Fibroblast of lung (primary cell): ENCODE data around the gene FSD1. TPM values are rescaled to one million over a fixed set of nuclear protein-coding genes. Genes with fewer than 3 reads are reported as not detected.

Source experiments
- DNase-seq, 2 donors: peaks; one replicate each; pipeline versions ENCODE4 v3.0.0 to v3.0.0-alpha.2; 2010; ENCODE audit warnings: low read depth in 2 of 2
- H2AFZ ChIP-seq: 2 replicates; pipeline ENCODE4 v1.5.1; 2012; ENCODE audit warnings: low read length, control low read depth, inconsistent platforms
- H3K27ac ChIP-seq: 2 replicates; pipeline ENCODE4 v1.5.1; 2011; ENCODE audit warnings: low read length, control low read depth; ENCODE audit not compliant: insufficient read depth
- H3K27me3 ChIP-seq: 2 replicates; pipeline ENCODE4 v1.5.1; 2011; ENCODE audit warnings: mild to moderate bottlenecking, low read length; ENCODE audit not compliant: control insufficient read depth, insufficient read depth
- H3K36me3 ChIP-seq: 2 replicates; pipeline ENCODE4 v1.5.1; 2011; ENCODE audit warnings: low read length; ENCODE audit not compliant: control insufficient read depth, insufficient read depth
- H3K4me1 ChIP-seq: 2 replicates; pipeline ENCODE4 v1.5.1; 2011; ENCODE audit warnings: low read length; ENCODE audit not compliant: control insufficient read depth, insufficient read depth; ENCODE audit errors: extremely low read depth
- H3K4me2 ChIP-seq: 2 replicates; pipeline ENCODE4 v1.5.1; 2011; ENCODE audit warnings: low read length, control low read depth; ENCODE audit not compliant: insufficient read depth; ENCODE audit errors: extremely low read depth
- H3K4me3 ChIP-seq, 4 experiments: fragments of 200-600 bp in 1 of 4; sonication (generic) in 1 of 4; replicated peaks in 1 of 4; 2 replicates each; pipeline ENCODE4 v1.5.1; 2011 to 2016; ENCODE audit warnings: low read length in 4 of 4, low read depth in 3 of 4, mild to moderate bottlenecking in 3 of 4, control low read depth in 2 of 4, inconsistent platforms in 1 of 4, mixed read lengths in 1 of 4; ENCODE audit not compliant: insufficient read depth in 1 of 4; ENCODE audit errors: control extremely low read depth in 1 of 4
- H3K79me2 ChIP-seq: 2 replicates; pipeline ENCODE4 v1.5.1; 2012; ENCODE audit warnings: mild to moderate bottlenecking, low read length, inconsistent platforms; ENCODE audit not compliant: control insufficient read depth, insufficient read depth
- H3K9ac ChIP-seq: 2 replicates; pipeline ENCODE4 v1.5.1; 2011; ENCODE audit warnings: mild to moderate bottlenecking, low read length, control low read depth; ENCODE audit not compliant: insufficient read depth
- H3K9me3 ChIP-seq: 2 replicates; pipeline ENCODE4 v1.5.1; 2012; ENCODE audit warnings: low read depth, low read length; ENCODE audit not compliant: control insufficient read depth, insufficient read depth
- H4K20me1 ChIP-seq: 2 replicates; pipeline ENCODE4 v1.5.1; 2011; ENCODE audit warnings: low read length; ENCODE audit not compliant: control insufficient read depth, insufficient read depth; ENCODE audit errors: extremely low read depth
- CTCF ChIP-seq, 2 donors: IDR thresholded peaks in 1 of 2; conservative IDR thresholded peaks in 1 of 2; 1 replicate in 1 of 2; 2 replicates in 1 of 2; pipeline ENCODE4 v1.5.1; 2011 to 2012; ENCODE audit warnings: low read length in 2 of 2, control low read depth in 1 of 2, inconsistent platforms in 1 of 2, low read depth in 1 of 2, mild to moderate bottlenecking in 1 of 2
- EZH2 ChIP-seq: IDR thresholded peaks from 2 replicates; pipeline ENCODE4 v1.5.1; 2012; ENCODE audit warnings: low read length, control low read depth, mild to moderate bottlenecking; ENCODE audit errors: missing control alignments
- polyA plus RNA-seq, 2 donors: library from polyadenylated mRNA; depleted of rRNA in 1 of 2; stranded (reverse) in 1 of 2; unstranded in 1 of 2; fragments of >200 nt; gene quantifications; 2 replicates each; pipeline ENCODE4 v1.2.1, GENCODE V29; 2011 to 2012; ENCODE audit warnings: missing spikeins in 1 of 2
- total RNA-seq: library from RNA; depleted of rRNA; stranded (reverse); fragments of >200 nt; gene quantifications from 2 replicates; pipeline ENCODE4 v1.2.1, GENCODE V29; 2014

The FSD1 gene
- total and polyA plus RNA-seq, 2 donors (not counting 1 experiment from before 2014, with no cell fraction given) = 4.6 to 10.1 TPM

- Histone ChIP-seq H3K27me3 (no peaks in the 10 kb centered on the region), H3K9me3 (no peaks in the 10 kb centered on the region), H2AFZ (no peak overlapping the region), H3K36me3 (peaks cover 61% of the 10 kb centered on the region), H3K9ac (no peak overlapping the region), H3K4me2 (no peak overlapping the region), H4K20me1 (no peaks in the 10 kb centered on the region), H3K79me2 (peaks cover 9% of the 10 kb centered on the region), H3K4me3 (no peak overlapping the region), H3K27ac (no peak overlapping the region), H3K4me1 (no peaks in the 10 kb centered on the region)
- TF ChIP-seq EZH2 (no peak), CTCF (conservative IDR thresholded peaks at IDR 0.05 in 1 of 2, IDR thresholded peaks at IDR 0.05 in 1 of 2; ENCODE audit: low read depth in 1 of 2, low read length in 2 of 2) (no peak)
- DNase-seq = no peak
Observed at GRCh38 chr19:4362101-4362828, 57.9 kb downstream of the FSD1 start.

- peaks cover 62% of the 10 kb centered on the region for H3K36me3 ChIP-seq
Observed at GRCh38 chr19:4362831-4363545, 58.6 kb downstream of the FSD1 start.

More at GRCh38 chr19:4362831-4363545, 58.6 kb downstream of the FSD1 start:
- no peak overlapping the region for H3K27ac ChIP-seq
- no peak overlapping the region for H3K9ac ChIP-seq
- no peaks in the 10 kb centered on the region for H3K27me3 ChIP-seq
- H3K9me3 ChIP-seq = no peaks in the 10 kb centered on the region
- peaks cover 16% of the 10 kb centered on the region for H3K79me2 ChIP-seq
- no peak for DNase-seq
- H3K4me2 ChIP-seq = no peak overlapping the region
- H2AFZ ChIP-seq = no peak overlapping the region
- no peaks in the 10 kb centered on the region for H4K20me1 ChIP-seq
- no peak overlapping the region for H3K4me3 ChIP-seq
- TF ChIP-seq EZH2 (no peak), CTCF (conservative IDR thresholded peaks at IDR 0.05 in 1 of 2, IDR thresholded peaks at IDR 0.05 in 1 of 2; ENCODE audit: low read depth in 1 of 2, low read length in 2 of 2) (peak in 1 of 2 donors; percentile 29)
- H3K4me1 ChIP-seq = no peaks in the 10 kb centered on the region
